ENCODE results near the gene CLIC3.

DNA sequence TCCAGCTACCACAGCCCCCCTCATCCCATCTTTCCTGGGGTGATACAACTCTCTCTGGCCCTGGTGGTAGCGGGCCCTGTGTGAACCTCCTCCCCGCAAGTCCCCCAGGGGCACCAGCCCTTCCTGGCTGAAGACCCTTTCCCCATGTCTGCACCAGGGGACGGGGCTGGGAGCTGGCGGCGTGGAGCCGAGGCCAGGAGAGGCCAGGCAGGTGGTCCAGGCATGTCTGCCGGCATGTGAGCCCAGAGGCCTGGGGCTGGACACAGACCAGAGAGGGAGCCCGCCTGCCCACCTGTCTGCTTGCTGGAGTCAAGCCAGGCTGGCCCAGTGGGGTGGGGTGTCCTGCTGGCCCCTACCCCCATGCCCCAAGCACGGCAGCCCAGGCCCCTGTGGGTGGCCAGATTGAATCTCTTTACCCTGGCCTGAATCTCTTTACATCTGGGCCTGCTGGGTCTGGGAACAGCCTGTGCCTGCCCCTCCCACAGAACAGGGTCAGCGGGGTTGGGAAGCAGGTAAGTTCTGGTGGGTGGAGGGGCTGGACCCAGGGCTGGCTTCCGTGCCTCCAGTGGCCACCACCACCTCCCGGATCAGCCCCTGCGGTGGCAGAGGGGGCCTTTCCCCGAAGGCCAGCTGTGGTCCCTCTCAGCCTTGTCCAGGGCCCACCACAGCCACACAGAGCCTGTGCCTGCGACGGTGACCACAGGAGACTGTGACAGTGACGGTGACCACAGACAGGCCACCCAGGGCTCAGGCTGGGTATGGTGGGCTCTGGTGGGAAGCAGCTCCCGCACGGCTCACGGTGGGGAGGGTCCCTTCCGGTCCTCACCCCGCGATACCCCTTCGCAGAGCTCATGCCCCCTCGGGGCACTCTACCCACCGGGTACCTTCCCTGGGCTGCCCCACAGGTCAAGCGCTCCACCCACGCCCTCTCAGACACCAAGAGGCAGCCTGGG is 37.2 kb downstream of the CLIC3 start:
- no peak for TF ChIP-seq CTCF (IDR thresholded peaks at IDR 0.05)
- no peak for TF ChIP-seq POLR2A (IDR thresholded peaks at IDR 0.05)
